NCI-H2227 (cell line): ENCODE results near the gene GOLGA6D.
"Not testable (repeated sequence)": the region's sequence is repeated elsewhere in the genome, so short reads cannot be mapped to it uniquely, and the experiment has no call there.

Experiments
- DNase-seq: peaks from one replicate; lab custom pipeline; 2025; ENCODE audit not compliant: unreplicated experiment; lab: John Stamatoyannopoulos, UW

Gene GOLGA6D

DNA sequence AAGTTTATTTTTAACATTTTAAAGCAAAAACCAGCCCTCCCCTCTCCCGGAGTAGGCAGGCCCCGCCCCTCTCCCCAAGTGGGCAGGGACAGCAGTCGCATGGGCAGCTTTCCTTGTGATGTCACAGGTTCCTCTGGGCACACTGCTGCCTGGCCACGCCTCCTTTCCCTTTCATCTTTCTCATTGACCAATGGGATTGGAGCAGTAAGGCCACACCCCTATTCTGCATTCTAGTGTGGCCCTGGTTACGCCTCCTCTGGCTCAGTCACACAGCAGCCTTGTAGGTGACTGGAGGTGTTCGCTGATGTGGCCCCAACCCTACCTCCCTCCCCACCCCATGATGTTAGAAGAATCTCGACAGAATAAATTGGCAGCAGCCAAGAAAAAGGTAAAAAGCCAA, at the start of gene GOLGA6D:
Gene GOLGA6D (plus strand): TSS at position 264 of the 400 bp plus-strand sequence. CDS start 41 bp downstream, at position 305.
- not testable (repeated sequence) for DNase-seq

DNA sequence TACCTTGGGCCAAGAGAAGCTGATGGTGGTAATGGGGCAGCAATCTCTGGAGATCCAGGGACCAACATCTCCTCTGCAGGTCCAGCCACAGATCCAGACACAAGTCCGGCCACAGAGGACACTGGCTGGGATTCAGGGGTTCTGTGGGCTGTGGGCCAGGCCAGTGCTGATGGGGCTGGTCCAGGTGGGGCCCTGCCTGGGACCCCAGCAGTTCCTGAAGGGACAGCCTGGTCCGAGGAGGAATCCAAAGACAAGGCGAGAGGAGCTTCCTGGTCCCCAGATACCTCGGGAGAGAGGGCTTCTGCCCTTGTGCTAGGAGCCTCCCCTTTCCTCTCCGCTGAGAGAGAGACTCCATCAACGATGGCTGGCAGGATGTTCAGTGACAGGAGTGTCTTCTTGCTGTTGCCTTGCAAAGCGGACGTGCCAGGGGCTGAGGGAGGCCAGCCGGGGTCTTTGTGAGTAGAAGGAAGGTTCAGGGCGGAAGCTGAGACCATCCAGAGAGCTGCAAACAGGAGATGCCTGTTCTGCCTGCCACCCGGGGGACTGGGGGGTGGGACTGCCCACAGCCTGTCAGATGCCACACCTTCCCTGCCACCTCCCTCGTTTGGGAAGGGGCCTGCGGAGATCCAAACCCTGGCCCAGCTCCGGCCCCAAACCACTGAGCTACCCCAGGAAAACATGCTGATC, 49.0 kb upstream of the GOLGA6D start:
- no peak for DNase-seq

GRCh38 chr15:75234191-75234810, 48.3 kb upstream of the GOLGA6D start:
- DNase-seq = no peak

GRCh38 chr15:75235051-75235673, 47.5 kb upstream of the GOLGA6D start:
- DNase-seq = no peak

DNA sequence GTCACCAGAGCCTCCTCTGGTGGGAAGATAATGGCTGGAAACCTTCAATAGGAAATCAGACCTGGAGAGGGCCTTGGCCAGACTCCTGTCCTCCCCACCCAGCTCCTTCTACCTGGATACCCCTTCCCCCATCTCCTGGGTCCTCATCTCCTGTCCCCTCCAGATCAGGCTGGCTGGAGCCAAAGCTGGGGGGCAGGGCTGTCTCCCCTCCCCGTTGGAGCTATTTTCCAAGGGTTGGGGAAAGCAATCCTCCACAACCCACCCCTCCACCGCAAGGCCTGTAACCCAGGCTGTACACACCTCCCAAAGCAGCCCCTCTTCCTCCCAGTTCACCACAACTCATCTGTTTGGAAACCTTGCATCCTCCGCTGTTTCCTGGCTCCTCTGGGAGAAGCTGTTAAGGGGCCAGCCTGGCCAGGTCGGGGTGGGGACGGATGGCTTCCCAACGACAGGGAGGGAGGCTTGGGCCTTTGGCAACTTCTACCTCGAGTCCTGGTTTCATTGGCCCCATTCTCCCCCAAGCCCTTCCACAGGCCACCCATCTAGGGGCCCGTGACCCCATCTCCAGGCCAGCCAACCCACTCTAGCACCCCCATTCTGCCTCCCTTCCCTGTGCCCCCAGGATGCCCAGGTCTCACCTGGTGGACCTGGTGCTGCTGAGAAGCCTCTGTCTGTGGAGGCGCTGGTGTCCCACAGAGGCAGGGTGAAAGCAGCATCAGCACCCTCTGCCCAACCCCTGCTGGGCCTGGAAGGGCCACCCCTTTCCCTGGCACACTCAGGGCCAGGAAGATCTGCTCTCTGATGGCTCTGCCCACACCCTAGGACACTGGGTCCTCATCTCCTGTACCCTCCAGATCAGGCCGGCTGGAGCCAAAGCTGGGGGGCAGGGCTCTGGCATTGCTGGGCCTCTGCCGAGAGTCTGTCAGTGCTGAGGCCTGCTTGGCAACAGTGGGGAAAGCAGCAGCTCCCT, 46.6 kb upstream of the GOLGA6D start:
- DNase-seq = no peak

DNA sequence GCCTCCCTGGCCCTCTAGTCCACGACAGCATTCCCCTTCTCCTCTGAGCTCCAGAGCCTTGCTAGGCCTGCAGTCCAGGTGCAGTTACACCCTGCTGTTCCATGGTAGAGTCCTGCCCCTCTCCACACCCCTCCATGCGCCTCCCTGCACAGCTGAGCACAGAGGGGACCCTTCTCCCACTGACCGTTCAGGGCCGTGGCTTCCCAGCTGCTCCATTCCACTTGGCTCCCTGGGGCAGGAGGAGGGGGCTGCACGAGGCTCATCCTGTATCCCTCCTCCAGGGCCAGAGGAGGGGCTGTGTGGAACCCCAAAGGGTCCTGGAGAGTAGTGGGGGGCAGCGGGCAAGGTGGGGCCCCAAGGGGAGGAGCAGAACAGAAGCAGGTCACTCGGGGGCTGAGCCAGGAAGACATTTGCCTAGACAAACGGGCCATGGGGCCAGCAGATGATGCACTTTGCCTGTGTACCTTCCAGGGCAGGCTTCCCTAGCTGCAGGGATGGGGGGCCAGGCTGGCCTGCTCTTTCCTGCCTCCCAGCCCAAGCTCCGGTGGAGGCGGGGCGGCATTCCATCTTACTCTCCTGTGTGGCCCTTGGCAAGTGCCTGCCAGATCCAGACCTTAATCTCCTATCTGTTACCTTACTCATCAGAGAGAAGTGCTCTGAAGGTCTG, 45.2 kb upstream of the GOLGA6D start:
- DNase-seq = no peak

DNA sequence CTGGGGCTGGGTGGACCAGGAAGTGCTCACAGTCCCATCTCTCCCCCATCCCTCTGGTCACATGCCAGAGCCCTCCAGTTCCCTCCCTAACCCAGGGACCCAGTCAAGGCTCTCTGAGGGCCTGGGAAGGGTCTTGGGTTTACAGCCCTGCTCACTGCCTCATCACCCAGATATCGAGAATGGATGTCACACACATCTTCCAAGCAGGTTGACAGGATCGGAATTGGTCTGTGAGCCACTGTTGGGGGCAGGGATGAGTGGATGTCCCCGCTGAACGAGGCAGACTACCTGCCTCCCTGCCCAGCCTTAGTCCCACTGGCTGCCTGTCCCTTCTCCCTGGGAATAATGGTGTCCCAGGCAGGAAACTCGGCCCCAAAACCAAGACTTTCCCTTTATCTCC, 44.5 kb upstream of the GOLGA6D start:
- DNase-seq = no peak

DNA sequence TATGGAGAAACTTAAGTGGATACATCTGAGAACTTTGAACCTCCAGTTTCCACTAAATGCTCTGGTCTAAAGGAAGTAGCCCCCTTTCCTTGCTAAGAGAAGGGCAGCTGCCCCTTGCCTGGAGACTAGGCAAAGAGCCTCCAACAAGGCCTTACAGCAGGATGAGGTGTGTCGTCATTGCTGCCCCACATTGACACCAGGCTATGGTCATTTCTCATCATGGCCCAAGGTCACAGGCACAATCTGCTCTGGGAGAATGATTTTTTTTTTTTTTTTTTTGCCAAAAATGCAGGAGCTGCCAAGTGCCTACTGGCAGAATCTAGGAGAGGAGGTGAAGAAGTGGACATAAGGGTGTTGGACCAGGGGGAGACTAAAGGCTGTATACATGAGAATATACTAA, 36.9 kb upstream of the GOLGA6D start:
- DNase-seq = not testable (repeated sequence)

DNA sequence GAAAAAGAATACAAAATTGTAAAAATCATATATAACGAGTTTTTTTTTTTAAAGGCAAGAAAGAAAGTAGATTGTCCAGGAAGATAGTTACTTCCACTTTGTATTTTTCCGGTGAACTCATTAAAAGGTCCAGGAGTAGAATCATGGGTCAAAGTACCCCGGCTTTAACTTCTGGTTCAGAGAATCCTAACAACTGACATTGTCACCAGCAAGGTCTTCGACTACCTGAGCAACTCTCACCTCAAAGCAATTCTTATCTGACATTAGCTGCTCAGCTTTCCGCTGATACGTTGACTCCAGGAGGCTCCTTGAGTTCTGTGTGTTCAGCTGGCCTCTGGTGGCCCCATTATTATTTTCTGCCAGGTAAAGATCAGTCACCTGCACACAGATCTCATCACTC, 33.6 kb upstream of the GOLGA6D start:
- not testable (repeated sequence) for DNase-seq

GRCh38 chr15:75249726-75250125, 32.9 kb upstream of the GOLGA6D start:
- no peak for DNase-seq

- DNase-seq = not testable (repeated sequence)
Observed at GRCh38 chr15:75251343-75251742, 31.3 kb upstream of the GOLGA6D start.

DNA sequence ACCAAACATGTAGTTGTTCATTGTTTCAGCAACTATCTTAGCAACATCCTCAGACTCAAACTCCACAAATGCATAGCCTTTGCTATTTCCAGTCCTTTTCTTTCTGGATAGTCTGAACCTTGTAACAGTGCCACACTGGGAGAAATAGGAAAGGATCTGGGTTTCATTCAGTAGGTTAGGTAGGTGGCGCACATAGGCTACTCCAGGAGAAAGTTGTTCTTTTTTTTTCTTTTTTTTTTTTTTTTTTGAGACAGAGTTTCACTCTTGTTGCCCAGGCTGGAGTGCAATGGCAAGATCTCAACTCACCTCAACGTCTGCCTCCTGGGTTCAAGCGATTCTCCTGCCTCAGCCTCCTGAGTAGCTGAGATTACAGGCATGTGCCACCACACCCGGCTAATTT, 30.4 kb upstream of the GOLGA6D start:
- DNase-seq = not testable (repeated sequence)

DNA sequence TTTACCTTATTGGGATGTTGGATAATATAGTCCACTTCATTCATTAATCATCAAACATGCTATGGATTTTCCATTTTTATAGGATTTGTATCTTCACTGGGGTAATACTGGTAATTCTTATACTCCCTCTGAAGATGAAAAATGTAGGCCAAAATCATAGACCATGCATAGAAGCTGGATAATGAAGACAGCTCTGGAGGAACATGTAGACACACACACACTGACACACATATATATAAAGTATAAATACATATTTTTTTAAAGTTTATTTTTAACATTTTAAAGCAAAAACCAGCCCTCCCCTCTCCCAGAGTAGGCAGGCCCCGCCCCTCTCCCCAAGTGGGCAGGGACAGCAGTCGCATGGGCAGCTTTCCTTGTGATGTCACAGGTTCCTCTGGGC, 24.6 kb upstream of the GOLGA6D start, which contains the start of gene GOLGA6C:
Gene GOLGA6C (plus strand): TSS at position 301 of the 400 bp plus-strand sequence. CDS start 265 bp downstream, outside the sequence.
- not testable (repeated sequence) for DNase-seq

GRCh38 chr15:75258620-75259343, 23.9 kb upstream of the GOLGA6D start:
- DNase-seq = not testable (repeated sequence)

DNA sequence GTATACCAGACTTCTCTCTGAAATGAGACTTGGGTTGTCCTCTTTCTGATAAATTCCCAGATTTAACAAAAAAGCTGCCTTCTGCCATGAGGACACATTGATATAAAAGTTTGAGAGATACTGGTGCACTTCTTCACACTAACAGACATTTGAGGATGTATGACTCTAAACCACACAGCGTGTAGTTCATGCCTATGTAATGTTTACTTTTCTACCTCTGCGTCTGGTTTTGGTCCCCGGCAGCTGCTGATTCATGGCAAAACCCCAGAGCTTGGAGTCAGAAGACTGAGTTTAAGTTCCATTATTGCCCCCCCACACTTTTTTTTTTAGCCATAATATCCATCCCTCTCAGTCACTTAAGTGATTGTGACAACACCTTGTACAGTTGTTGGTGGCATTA, 22.8 kb upstream of the GOLGA6D start:
- DNase-seq = not testable (repeated sequence)

- not testable (repeated sequence) for DNase-seq
Observed at GRCh38 chr15:75273751-75274359, 8.8 kb upstream of the GOLGA6D start.

GRCh38 chr15:75274509-75275107, 8.0 kb upstream of the GOLGA6D start:
- not testable (repeated sequence) for DNase-seq

DNA sequence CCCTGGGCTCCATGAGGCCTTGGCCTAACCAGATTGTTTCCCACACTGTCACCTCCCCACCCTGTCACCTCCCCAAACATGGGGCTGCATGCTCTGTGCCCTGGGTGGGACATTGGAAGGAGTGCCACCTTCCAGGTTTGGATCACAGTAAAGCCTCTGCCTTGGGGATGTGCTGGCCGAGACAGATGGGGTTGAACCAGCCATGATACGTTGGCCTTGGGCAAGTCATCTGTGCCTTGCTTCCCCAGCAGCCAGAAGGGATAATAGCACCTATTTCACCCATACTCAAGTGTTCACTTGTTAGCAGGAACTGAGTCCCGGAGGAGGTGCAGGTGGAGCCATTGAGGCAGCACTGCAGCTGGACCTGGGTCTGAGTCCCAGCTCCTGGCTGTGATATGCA, 7.0 kb upstream of the GOLGA6D start:
- not testable (repeated sequence) for DNase-seq

DNA sequence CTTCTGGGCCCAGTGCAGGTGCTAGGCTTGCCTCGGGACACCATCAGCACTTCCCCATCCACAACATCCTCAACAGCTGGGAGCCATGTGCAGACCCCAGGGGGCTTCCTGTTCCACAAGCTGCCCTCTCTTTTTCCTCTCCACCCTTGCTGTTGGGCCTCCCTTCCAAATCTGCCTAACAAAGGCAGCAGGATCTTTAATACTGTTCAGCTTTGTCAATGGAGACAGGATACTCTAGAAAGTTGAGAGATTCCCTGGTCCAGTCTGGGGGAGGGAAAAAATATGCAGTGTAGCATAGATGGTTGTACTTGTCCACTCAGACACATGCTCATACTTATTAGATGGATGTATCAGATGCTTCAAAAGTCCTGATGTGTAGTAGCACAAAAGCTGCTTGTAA, 4.1 kb upstream of the GOLGA6D start:
- not testable (repeated sequence) for DNase-seq
